ENCODE results near the gene LCT.

Gene LCT

GRCh38 chr2:135785032-135785431 lies 52.0 kb downstream of the LCT start:
- Histone ChIP-seq H3K4me3 (ENCODE audit: low read length) (no peak overlapping the region), H3K9ac (ENCODE audit: low read length) (no peak overlapping the region), H4K20me1 (ENCODE audit: insufficient read depth, low read length) (no peaks in the 10 kb centered on the region), H2AFZ (ENCODE audit: low read depth, low read length) (no peak overlapping the region), H3K9me3 (ENCODE audit: insufficient read depth, low read length) (no peaks in the 10 kb centered on the region), H3K79me2 (ENCODE audit: low read length) (no peaks in the 10 kb centered on the region), H3K27me3 (ENCODE audit: low read depth, low read length) (no peaks in the 10 kb centered on the region), H3K4me2 (ENCODE audit: low read length) (no peak overlapping the region), H3K27ac (ENCODE audit: low read length) (no peak overlapping the region), H3K36me3 (replicated peaks; ENCODE audit: low read depth, low read length) (peaks cover 69% of the 10 kb centered on the region), H3K4me1 (ENCODE audit: low read length) (peaks cover 7% of the 10 kb centered on the region)
- TF ChIP-seq CTCF (IDR thresholded peaks at IDR 0.05; ENCODE audit: low read depth, low read length) (no peak), EZH2phosphoT487 (IDR thresholded peaks at IDR 0.05; ENCODE audit: low read depth) (no peak)

- H3K79me2 ChIP-seq (ENCODE audit: low read length), result no peaks in the 10 kb centered on the region
- H4K20me1 ChIP-seq (ENCODE audit: insufficient read depth, low read length), result no peaks in the 10 kb centered on the region
- peaks cover 7% of the 10 kb centered on the region for H3K4me1 ChIP-seq (ENCODE audit: low read length)
- H3K4me2 ChIP-seq (ENCODE audit: low read length), result no peak overlapping the region
- H3K27me3 ChIP-seq (ENCODE audit: low read depth, low read length), result no peaks in the 10 kb centered on the region
- H2AFZ ChIP-seq (ENCODE audit: low read depth, low read length), result no peak overlapping the region
- TF ChIP-seq CTCF (IDR thresholded peaks at IDR 0.05; ENCODE audit: low read depth, low read length), result no peak
- no peak for TF ChIP-seq EZH2phosphoT487 (IDR thresholded peaks at IDR 0.05; ENCODE audit: low read depth)
- H3K9me3 ChIP-seq (ENCODE audit: insufficient read depth, low read length), result no peaks in the 10 kb centered on the region
- no peak overlapping the region for H3K9ac ChIP-seq (ENCODE audit: low read length)
- H3K27ac ChIP-seq (ENCODE audit: low read length), result no peak overlapping the region
- H3K36me3 ChIP-seq (replicated peaks; ENCODE audit: low read depth, low read length), result peaks cover 81% of the 10 kb centered on the region
- H3K4me3 ChIP-seq (ENCODE audit: low read length), result no peak overlapping the region
Observed at GRCh38 chr2:135783439-135783838, 53.5 kb downstream of the LCT start.

- H3K27ac ChIP-seq (ENCODE audit: low read length), result no peak overlapping the region
- H4K20me1 ChIP-seq (ENCODE audit: insufficient read depth, low read length), result no peaks in the 10 kb centered on the region
- no peak overlapping the region for H2AFZ ChIP-seq (ENCODE audit: low read depth, low read length)
- H3K4me2 ChIP-seq (ENCODE audit: low read length), result no peak overlapping the region
- peaks cover 76% of the 10 kb centered on the region for H3K36me3 ChIP-seq (replicated peaks; ENCODE audit: low read depth, low read length)
- no peak overlapping the region for H3K4me3 ChIP-seq (ENCODE audit: low read length)
- no peak overlapping the region for H3K9ac ChIP-seq (ENCODE audit: low read length)
- no peaks in the 10 kb centered on the region for H3K9me3 ChIP-seq (ENCODE audit: insufficient read depth, low read length)
- peaks cover 7% of the 10 kb centered on the region for H3K4me1 ChIP-seq (ENCODE audit: low read length)
- H3K79me2 ChIP-seq (ENCODE audit: low read length), result no peaks in the 10 kb centered on the region
- no peaks in the 10 kb centered on the region for H3K27me3 ChIP-seq (ENCODE audit: low read depth, low read length)
- TF ChIP-seq CTCF (IDR thresholded peaks at IDR 0.05; ENCODE audit: low read depth, low read length) (no peak), EZH2phosphoT487 (IDR thresholded peaks at IDR 0.05; ENCODE audit: low read depth) (no peak)
Observed at GRCh38 chr2:135782231-135782630, 54.8 kb downstream of the LCT start.

- H3K4me2 ChIP-seq (ENCODE audit: low read length), result no peak overlapping the region
- H3K27ac ChIP-seq (ENCODE audit: low read length), result no peak overlapping the region
- peaks cover 60% of the 10 kb centered on the region for H3K36me3 ChIP-seq (replicated peaks; ENCODE audit: low read depth, low read length)
- H3K4me3 ChIP-seq (ENCODE audit: low read length), result no peak overlapping the region
- H4K20me1 ChIP-seq (ENCODE audit: insufficient read depth, low read length), result no peaks in the 10 kb centered on the region
- no peak overlapping the region for H3K9ac ChIP-seq (ENCODE audit: low read length)
- no peaks in the 10 kb centered on the region for H3K9me3 ChIP-seq (ENCODE audit: insufficient read depth, low read length)
- H3K4me1 ChIP-seq (ENCODE audit: low read length), result no peaks in the 10 kb centered on the region
- TF ChIP-seq EZH2phosphoT487 (IDR thresholded peaks at IDR 0.05; ENCODE audit: low read depth) (no peak), CTCF (IDR thresholded peaks at IDR 0.05; ENCODE audit: low read depth, low read length) (no peak)
- H2AFZ ChIP-seq (ENCODE audit: low read depth, low read length), result no peak overlapping the region
- no peaks in the 10 kb centered on the region for H3K79me2 ChIP-seq (ENCODE audit: low read length)
- H3K27me3 ChIP-seq (ENCODE audit: low read depth, low read length), result no peaks in the 10 kb centered on the region
Observed at GRCh38 chr2:135776367-135776766, 60.6 kb downstream of the LCT start.
